ENCODE data around the gene LITAF. TPM values are rescaled to one million over a fixed set of nuclear protein-coding genes. Genes with fewer than 3 reads are reported as not detected.
A peak's percentile ranks its signal among the peaks of the same experiment; 100 is the strongest.

The LITAF gene
- total and polyA plus RNA-seq, 2 of the 4 experiments (the other 2 are of a cell fraction) = 113 to 206 TPM

- ChIA-PET POLR2A (ENCODE audit: unreplicated experiment) (no interaction called here), CTCF (no interaction called here)
- H4K20me1 ChIP-seq (ENCODE audit: insufficient read depth, low read length) = no peaks in the 10 kb centered on the region
- TF ChIP-seq ELK1 (IDR thresholded peaks at IDR 0.05; ENCODE audit: borderline replicate concordance, low read depth, low read length) = no peak
- TF ChIP-seq USF2 (IDR thresholded peaks at IDR 0.05; ENCODE audit: low read depth, low read length) = no peak
- TF ChIP-seq CEBPB (IDR thresholded peaks at IDR 0.05; ENCODE audit: low read depth, low read length) = no peak
- no peak for TF ChIP-seq MAZ (IDR thresholded peaks at IDR 0.05; ENCODE audit: borderline replicate concordance, low read depth, low read length)
- TF ChIP-seq SMC3 (IDR thresholded peaks at IDR 0.05; ENCODE audit: low read depth, low read length) = no peak
- no peak for TF ChIP-seq RAD21 (IDR thresholded peaks at IDR 0.05; ENCODE audit: low read length)
- ATAC-seq (ENCODE audit: low read depth) (no peak), DNase-seq (no peak)
- intact Hi-C loops (cut with micrococcal nuclease) (no loop called here), in situ Hi-C loops (cut with MboI; ENCODE audit: low sequenced_read_pairs) (no loop called here), dilution Hi-C loops (cut with HindIII; ENCODE audit: low sequenced_read_pairs, unreplicated experiment) (no loop called here)
- H3K27ac ChIP-seq (ENCODE audit: insufficient read depth, low read length) = no peak overlapping the region
- H3K4me1 ChIP-seq (ENCODE audit: control insufficient read depth, insufficient read depth, low read length) = peaks cover 10% of the 10 kb centered on the region
- no peak overlapping the region for H4K8ac ChIP-seq (ENCODE audit: low read depth in 2 of 2, low read length in 2 of 2)
- no peak overlapping the region; the same call in 1 of the 2 replicates for H2AK5ac ChIP-seq (ENCODE audit: low read depth, low read length)
- H3K79me1 ChIP-seq (ENCODE audit: low read depth in 1 of 2, low read length in 2 of 2) = no peaks in the 10 kb centered on the region
- H3K9ac ChIP-seq (ENCODE audit: low read depth, low read length) = no peak overlapping the region
- no peak overlapping the region for H3K18ac ChIP-seq (ENCODE audit: low read depth, low read length)
- no peak overlapping the region for H3K4ac ChIP-seq (ENCODE audit: low read depth, low read length)
- no peak overlapping the region for H3K4me2 ChIP-seq (ENCODE audit: low read depth, low read length)
- H3K14ac ChIP-seq (replicated peaks; ENCODE audit: low read depth, low read length) = no peak overlapping the region
- no peak overlapping the region for H2BK5ac ChIP-seq (ENCODE audit: low read depth, low read length, poor library complexity, severe bottlenecking)
- H3K23ac ChIP-seq (ENCODE audit: low read depth, low read length) = no peak overlapping the region
- H4K91ac ChIP-seq (ENCODE audit: insufficient read depth, low read depth, low read length) = no peak overlapping the region
- H3K56ac ChIP-seq (ENCODE audit: extremely low read depth, insufficient read depth, low read length) = no peak overlapping the region
- H3K9me3 ChIP-seq (ENCODE audit: control insufficient read depth, insufficient read depth, low read length) = no peaks in the 10 kb centered on the region
- no peaks in the 10 kb centered on the region for H3K27me3 ChIP-seq (ENCODE audit: control insufficient read depth, insufficient read depth, low read length)
- H4K5ac ChIP-seq (ENCODE audit: low read depth, low read length) = no peak overlapping the region
- H3K4me3 ChIP-seq (ENCODE audit: insufficient read depth, low read depth, low read length) = no peak overlapping the region
- no peak overlapping the region for H2AK9ac ChIP-seq (replicated peaks; ENCODE audit: low read depth, low read length, poor library complexity)
- no peaks in the 10 kb centered on the region for H3K36me3 ChIP-seq (ENCODE audit: control insufficient read depth, insufficient read depth, low read length)
- no peak overlapping the region; the same call in 2 of the 3 replicates for H2BK15ac ChIP-seq (ENCODE audit: low read depth, low read length)
- H2BK20ac ChIP-seq (ENCODE audit: low read depth, low read length) = no peak overlapping the region
- peaks cover 3% of the 10 kb centered on the region for H3K9me1 ChIP-seq (ENCODE audit: insufficient read depth, low read length)
- WGBS, 2 experiments (ENCODE audit: extremely low coverage in 2 of 2, insufficient read length in 1 of 2) = 80% methylated on average over 1 of the region's 6 CpGs; no CpG with 5 or more reads in 1 of the 2 experiments
- no TSS peak for BruUV-seq (replicated peaks)
- H2AFZ ChIP-seq (replicated peaks; ENCODE audit: low read length, poor library complexity) = peak overlapping the region; percentile 8
- no peak overlapping the region for H2BK120ac ChIP-seq (ENCODE audit: low read depth, low read length)
Measured at GRCh38 chr16:11610580-11610979, 23.9 kb upstream of the LITAF start.
